Body of pancreas (tissue), 4 donors: ENCODE measurements around the gene ACVR1. TPM values are rescaled to one million over a fixed set of nuclear protein-coding genes. Genes with fewer than 3 reads are reported as not detected.

ENCODE experiments used
- ATAC-seq: fragments of 150-250 bp; one replicate; pipeline ENCODE4 v1.9.1; 2016
- DNase-seq, 4 donors: peaks; one replicate each; pipeline ENCODE4 v3.0.0-alpha.2; 2019
- H3K27ac ChIP-seq, 4 donors: fragments of 200-600 bp; sonication (generic); 1 replicate in 3 of 4; 2 replicates in 1 of 4; pipeline versions ENCODE4 v1.5.1 to v1.6.1; 2016 to 2019; ENCODE audit warnings: mild to moderate bottlenecking in 1 of 4, mixed read lengths in 1 of 4, moderate library complexity in 1 of 4
- H3K27me3 ChIP-seq, 2 donors: fragments of 200-600 bp; sonication (generic); one replicate each; pipeline ENCODE4 v1.6.0; 2016; ENCODE audit warnings: mild to moderate bottlenecking in 1 of 2
- H3K36me3 ChIP-seq, 2 donors: fragments of 200-600 bp; sonication (generic); replicated peaks in 1 of 2; 2 replicates each; pipeline ENCODE4 v1.5.1; 2016; ENCODE audit warnings: low read depth in 2 of 2; ENCODE audit not compliant: insufficient read depth in 1 of 2
- H3K4me1 ChIP-seq: fragments of 200-600 bp; sonication (generic); one replicate; pipeline ENCODE4 v1.6.0; 2016
- H3K4me3 ChIP-seq, 2 donors: fragments of 200-600 bp; sonication (generic); 1 replicate in 1 of 2; 2 replicates in 1 of 2; pipeline ENCODE4 v1.5.1; 2016 to 2019
- H3K9me3 ChIP-seq, 3 donors: fragments of 200-600 bp; sonication (generic); 1 replicate in 2 of 3; 2 replicates in 1 of 3; pipeline ENCODE4 v1.5.1; 2016
- POLR2A ChIP-seq, 3 donors: fragments of 450-650 bp; IDR thresholded peaks; one replicate each; pipeline ENCODE4 v1.6.1; 2016; ENCODE audit warnings: antibody characterized with exemption in 3 of 3, mild to moderate bottlenecking in 2 of 3
- WGBS, 2 donors: methylation state at CpG; one replicate each; pipeline ENCODE4 v1.1.5; 2017; 5-methylcytosine and 5-hydroxymethylcytosine counted together
- intact Hi-C: fragments of 100-400 bp; cut with DNase I; formaldehyde crosslinking; loops from one replicate; pipeline ENCODE4 v1.15.1; 2023
- total RNA-seq, 2 donors: library from RNA; depleted of rRNA; stranded (reverse); fragments of >200 nt; gene quantifications; one replicate each; pipeline ENCODE4 v1.1.0, GENCODE V29; 2016
- TF ChIP-seq, protein P1 (sequence below), 7 experiments: fragments of 450-650 bp in 4 of 7; fragments of 200-600 bp in 3 of 7; sonication (generic) in 3 of 7; IDR thresholded peaks; one replicate each; pipeline ENCODE4 v1.5.1; 2016 to 2019; ENCODE audit warnings: antibody characterized with exemption in 7 of 7

The ACVR1 gene
- total RNA-seq, 2 donors from 2014 or later = 14.0 to 18.5 TPM

DNA sequence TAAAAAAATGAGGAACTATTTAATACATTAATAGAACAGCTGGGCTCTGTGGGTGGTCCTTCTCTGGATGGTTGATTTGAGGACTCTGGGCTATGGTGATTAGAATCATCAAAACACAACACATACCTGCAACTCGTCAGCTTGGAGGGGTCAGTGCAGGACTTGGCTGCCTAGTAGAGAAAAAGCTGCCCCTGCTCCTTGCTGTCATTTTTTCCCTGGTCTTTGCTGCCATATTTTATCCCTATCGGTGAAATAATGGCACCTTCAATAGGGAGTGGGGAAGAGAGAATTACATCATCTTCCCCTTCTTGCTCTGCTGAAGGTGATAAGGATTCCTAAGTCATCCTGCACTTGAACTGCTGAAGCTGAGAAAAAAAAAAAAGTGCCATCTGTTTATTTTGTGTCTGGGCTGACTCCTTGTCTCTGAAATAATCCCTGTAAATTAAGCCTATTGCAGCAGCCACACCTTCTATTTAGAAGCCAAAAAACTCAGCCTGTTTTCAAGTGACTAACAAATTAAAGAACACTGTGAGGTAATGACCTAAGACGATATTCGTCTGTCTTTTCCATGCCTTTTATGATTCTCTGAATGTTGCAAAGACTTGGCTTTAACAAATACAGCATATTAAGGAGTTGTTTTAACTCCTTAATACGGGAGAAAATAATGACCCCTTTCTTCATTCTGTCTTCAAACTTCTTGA is 89.3 kb downstream of the ACVR1 start:
- intact Hi-C loops = no loop called here
- H3K9me3 ChIP-seq = no peaks in the 10 kb centered on the region
- H3K27me3 ChIP-seq = no peaks in the 10 kb centered on the region
- ATAC-seq = no peak
- H3K4me3 ChIP-seq = no peak overlapping the region
- H3K36me3 ChIP-seq = no peaks in the 10 kb centered on the region
- H3K27ac ChIP-seq = no peak overlapping the region
- WGBS, 2 donors = 89 to 91% methylated on average over 5 of the region's 5 CpGs
- DNase-seq = no peak
- peaks cover 69% of the 10 kb centered on the region for H3K4me1 ChIP-seq
- TF ChIP-seq, protein P1, sequence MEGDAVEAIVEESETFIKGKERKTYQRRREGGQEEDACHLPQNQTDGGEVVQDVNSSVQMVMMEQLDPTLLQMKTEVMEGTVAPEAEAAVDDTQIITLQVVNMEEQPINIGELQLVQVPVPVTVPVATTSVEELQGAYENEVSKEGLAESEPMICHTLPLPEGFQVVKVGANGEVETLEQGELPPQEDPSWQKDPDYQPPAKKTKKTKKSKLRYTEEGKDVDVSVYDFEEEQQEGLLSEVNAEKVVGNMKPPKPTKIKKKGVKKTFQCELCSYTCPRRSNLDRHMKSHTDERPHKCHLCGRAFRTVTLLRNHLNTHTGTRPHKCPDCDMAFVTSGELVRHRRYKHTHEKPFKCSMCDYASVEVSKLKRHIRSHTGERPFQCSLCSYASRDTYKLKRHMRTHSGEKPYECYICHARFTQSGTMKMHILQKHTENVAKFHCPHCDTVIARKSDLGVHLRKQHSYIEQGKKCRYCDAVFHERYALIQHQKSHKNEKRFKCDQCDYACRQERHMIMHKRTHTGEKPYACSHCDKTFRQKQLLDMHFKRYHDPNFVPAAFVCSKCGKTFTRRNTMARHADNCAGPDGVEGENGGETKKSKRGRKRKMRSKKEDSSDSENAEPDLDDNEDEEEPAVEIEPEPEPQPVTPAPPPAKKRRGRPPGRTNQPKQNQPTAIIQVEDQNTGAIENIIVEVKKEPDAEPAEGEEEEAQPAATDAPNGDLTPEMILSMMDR (IDR thresholded peaks at IDR 0.05) = no peak
- TF ChIP-seq POLR2A (IDR thresholded peaks at IDR 0.05) = no peak

DNA sequence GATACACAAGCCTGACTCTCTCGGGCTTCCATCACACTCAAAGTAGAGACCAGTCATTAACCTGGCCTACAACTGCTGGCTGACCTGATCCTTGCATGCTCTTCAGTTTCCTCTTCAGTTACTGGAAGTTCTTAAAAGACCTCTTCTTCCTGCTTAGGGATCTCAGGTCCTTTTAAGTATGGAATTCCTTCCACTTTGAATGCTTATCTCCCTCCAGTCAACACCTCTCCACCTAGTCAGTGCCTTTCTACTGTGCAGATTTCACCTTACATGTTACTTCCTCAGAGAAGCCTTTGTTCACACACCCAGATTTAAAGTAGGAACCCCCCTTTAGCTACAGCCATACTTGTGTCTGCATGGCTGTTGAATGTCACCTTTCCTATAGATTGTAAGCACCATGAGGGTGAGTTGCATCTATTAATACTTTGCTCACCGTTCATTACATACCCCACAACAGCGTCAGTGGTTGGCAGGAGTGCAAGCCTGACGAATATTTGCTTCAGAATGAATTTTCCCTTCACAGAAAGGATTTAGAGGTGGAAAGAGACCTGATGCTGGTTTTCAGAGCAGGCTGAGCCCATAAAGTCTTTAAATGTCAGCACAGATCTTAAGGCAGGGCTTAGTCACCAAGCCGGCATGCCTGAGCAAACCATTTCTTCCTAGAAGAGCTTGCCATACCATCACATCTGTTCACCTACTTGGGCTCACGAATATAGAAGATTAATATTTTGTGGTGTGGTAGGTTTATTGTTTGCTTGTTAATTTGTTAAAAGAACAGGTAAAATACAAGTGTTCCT is 90.1 kb downstream of the ACVR1 start:
- H3K4me1 ChIP-seq = peaks cover 77% of the 10 kb centered on the region

DNA sequence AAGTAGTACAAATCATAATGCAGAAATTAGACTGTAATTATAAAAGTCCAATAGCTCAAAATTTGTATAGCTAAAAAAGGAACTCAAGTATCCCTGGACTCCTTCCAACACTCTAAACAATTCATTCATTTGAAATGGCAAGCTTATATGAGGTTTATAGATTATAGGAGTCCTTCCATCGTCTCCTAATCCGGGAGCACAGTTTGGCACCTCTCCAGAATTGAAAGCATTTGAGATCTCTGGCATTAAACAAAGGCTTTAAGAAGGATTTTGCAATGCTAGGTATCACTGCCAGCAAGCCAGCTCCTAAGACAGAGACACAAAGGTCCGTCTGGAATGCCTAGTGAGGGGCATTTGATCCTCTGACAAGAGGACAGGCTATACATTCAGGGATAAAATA is 90.9 kb downstream of the ACVR1 start:
- TF ChIP-seq POLR2A (IDR thresholded peaks at IDR 0.05) = no peak
- TF ChIP-seq, protein P1 (IDR thresholded peaks at IDR 0.05) = no peak

More for the DNA sequence above, 90.1 kb downstream of the ACVR1 start:
- peak overlapping the region in 1 of 4 donors; percentile 86 for H3K27ac ChIP-seq
- H3K27me3 ChIP-seq = no peaks in the 10 kb centered on the region
- H3K4me3 ChIP-seq = no peak overlapping the region
- no peaks in the 10 kb centered on the region for H3K9me3 ChIP-seq
- no peak for TF ChIP-seq POLR2A (IDR thresholded peaks at IDR 0.05)
- TF ChIP-seq, protein P1 (IDR thresholded peaks at IDR 0.05) = no peak
- intact Hi-C loops = no loop called here
- no peaks in the 10 kb centered on the region for H3K36me3 ChIP-seq
- ATAC-seq (no peak), DNase-seq (no peak)
- 93 to 97% methylated on average over 6 of the region's 6 CpGs for WGBS, 2 donors

DNA sequence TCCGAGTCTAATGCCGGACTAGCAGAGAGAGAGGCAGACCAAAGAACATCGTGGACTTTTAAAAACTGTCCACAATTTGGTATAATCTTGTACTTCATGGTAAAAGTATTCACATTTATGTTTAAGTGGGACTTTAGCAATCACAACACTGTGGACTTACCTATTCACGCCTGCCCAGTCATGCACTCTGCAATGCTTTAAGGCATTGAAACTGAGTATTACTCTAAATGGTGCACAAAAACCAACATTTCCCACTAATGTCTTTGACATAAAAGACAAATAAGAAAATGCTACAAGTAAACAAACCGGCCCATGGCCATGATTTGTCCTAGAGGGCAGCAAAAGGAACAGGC is 91.3 kb downstream of the ACVR1 start:
- intact Hi-C loops = no loop called here
- Histone ChIP-seq H3K4me1 (peaks cover 68% of the 10 kb centered on the region), H3K27me3 (no peaks in the 10 kb centered on the region), H3K27ac (peak overlapping the region; percentile 82 to 86 (median 84)), H3K4me3 (no peak overlapping the region), H3K36me3 (no peaks in the 10 kb centered on the region), H3K9me3 (no peaks in the 10 kb centered on the region)
- ATAC-seq (peak; percentile 2), DNase-seq (no peak)
- WGBS, 2 donors = 19 to 21% methylated on average over 5 of the region's 5 CpGs
- TF ChIP-seq POLR2A (IDR thresholded peaks at IDR 0.05) = no peak
- TF ChIP-seq, protein P1 (IDR thresholded peaks at IDR 0.05) = no peak

More for the DNA sequence above, 90.9 kb downstream of the ACVR1 start:
- Histone ChIP-seq H3K27ac (peak overlapping the region; percentile 82 to 86 (median 84)), H3K27me3 (no peaks in the 10 kb centered on the region), H3K36me3 (no peaks in the 10 kb centered on the region), H3K4me3 (no peak overlapping the region), H3K9me3 (no peaks in the 10 kb centered on the region), H3K4me1 (peaks cover 72% of the 10 kb centered on the region)
- DNase-seq = peak in 3 of 4 donors; percentile 28 to 47 (median 32)
- ATAC-seq = no peak
- 4 to 8% methylated on average over 3 of the region's 3 CpGs for WGBS, 2 donors
- intact Hi-C loops = no loop called here
